Muscle of leg (tissue), 11 donors: ENCODE measurements around the gene TWNK. TPM values are rescaled to one million over a fixed set of nuclear protein-coding genes. Genes with fewer than 3 reads are reported as not detected.

Source experiments
- DNase-seq: peaks from one replicate; pipeline ENCODE4 v3.0.0; 2013
- H3K27ac ChIP-seq: one replicate; pipeline ENCODE4 v1.5.1; 2013; ENCODE audit warnings: mild to moderate bottlenecking, low read length, control low read depth
- H3K27me3 ChIP-seq: one replicate; pipeline ENCODE4 v1.6.1; 2013; ENCODE audit warnings: low read length; ENCODE audit not compliant: control insufficient read depth, insufficient read depth
- H3K36me3 ChIP-seq: one replicate; pipeline ENCODE4 v1.6.1; 2013; ENCODE audit warnings: low read length; ENCODE audit not compliant: control insufficient read depth, insufficient read depth
- H3K4me1 ChIP-seq: one replicate; pipeline ENCODE4 v1.6.1; 2013; ENCODE audit warnings: low read length; ENCODE audit not compliant: control insufficient read depth, insufficient read depth
- H3K4me3 ChIP-seq: one replicate; pipeline ENCODE4 v1.5.1; 2013; ENCODE audit warnings: low read length, control low read depth
- H3K9me3 ChIP-seq: replicated peaks from 2 replicates; pipeline ENCODE4 v1.6.1; 2013; ENCODE audit warnings: low read depth, low read length; ENCODE audit not compliant: control insufficient read depth
- WGBS: methylation state at CpG from one replicate; pipeline ENCODE4 v1.1.5; 2013; ENCODE audit warnings: missing lambda C conversion rate; ENCODE audit not compliant: insufficient coverage; 5-methylcytosine and 5-hydroxymethylcytosine counted together
- polyA plus RNA-seq, 8 donors: library from polyadenylated mRNA; unstranded; fragments of 120-200 nt; gene quantifications; one replicate each; pipeline versions ENCODE4 v1.2.1 to v1.2.3, GENCODE V29; 2013; ENCODE audit warnings: inconsistent platforms in 1 of 8, low replicate concordance in 1 of 8; ENCODE audit not compliant: insufficient read length in 8 of 8, insufficient read depth in 1 of 8
- total RNA-seq: library from RNA; stranded (reverse); fragments of 120-200 nt; gene quantifications from one replicate; pipeline ENCODE4 v1.2.4, GENCODE V29; 2013

Gene TWNK
- total and polyA plus RNA-seq, 9 donors, result 5.9 to 12.0 (median 9.6) TPM

GRCh38 chr10:101011517-101012423 is 24.4 kb downstream of the TWNK start:
- WGBS, result 62% methylated on average over 13 of the region's 22 CpGs
- Histone ChIP-seq H3K4me1 (peaks cover 48% of the 10 kb centered on the region), H3K27me3 (peaks cover 5% of the 10 kb centered on the region), H3K9me3 (no peaks in the 10 kb centered on the region), H3K27ac (no peak overlapping the region), H3K36me3 (peaks cover 9% of the 10 kb centered on the region), H3K4me3 (no peak overlapping the region)
- no peak for DNase-seq

DNA sequence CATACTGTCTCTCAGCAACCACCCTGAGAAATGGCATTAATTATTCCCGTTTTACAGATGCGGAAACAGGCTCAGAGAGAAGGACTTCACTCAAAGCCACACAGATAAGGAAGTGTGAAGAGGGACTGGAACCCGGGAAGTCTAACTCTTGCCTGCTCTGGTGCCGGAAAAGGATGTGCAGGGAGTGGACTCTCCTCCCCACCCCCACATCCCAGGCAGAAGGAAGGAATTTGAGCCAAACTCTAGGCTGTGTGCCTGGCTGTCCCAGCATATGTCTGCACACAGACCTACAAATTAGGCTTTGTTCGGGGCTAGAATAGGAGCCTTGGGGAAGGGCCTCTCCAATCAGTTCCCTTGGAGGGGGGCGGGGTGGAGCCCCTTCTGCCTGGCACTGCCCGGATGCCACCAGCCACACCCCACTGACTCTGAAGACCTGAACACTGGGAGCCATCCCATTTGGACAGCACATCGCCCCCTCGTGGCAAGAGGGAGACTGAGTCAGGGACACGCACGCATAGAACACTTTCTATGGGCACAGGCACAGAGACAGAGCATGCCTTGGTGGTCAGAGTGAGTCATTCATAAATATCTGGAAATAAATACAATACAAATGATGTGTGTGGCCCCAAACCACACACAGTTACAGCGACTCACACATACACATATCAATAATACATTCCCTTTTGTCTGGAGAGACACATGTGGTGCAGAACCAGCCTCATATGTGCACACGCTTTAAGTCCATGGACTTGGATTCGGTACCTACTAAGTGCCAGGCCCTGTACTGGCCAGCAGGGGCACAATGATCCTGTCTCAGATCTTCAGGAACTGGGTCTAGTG is 25.4 kb downstream of the TWNK start:
- DNase-seq, result peak; percentile 92
- Histone ChIP-seq H3K9me3 (no peaks in the 10 kb centered on the region), H3K27ac (no peak overlapping the region), H3K4me1 (peaks cover 39% of the 10 kb centered on the region), H3K27me3 (peaks cover 12% of the 10 kb centered on the region), H3K4me3 (no peak overlapping the region), H3K36me3 (no peaks in the 10 kb centered on the region)
- WGBS, result 13% methylated on average over 8 of the region's 14 CpGs

- H3K27ac ChIP-seq, result no peak overlapping the region
- peaks cover 18% of the 10 kb centered on the region for H3K27me3 ChIP-seq
- H3K4me3 ChIP-seq, result no peak overlapping the region
- WGBS, result 72% methylated on average over 9 of the region's 9 CpGs
- H3K4me1 ChIP-seq, result peaks cover 40% of the 10 kb centered on the region
- H3K36me3 ChIP-seq, result no peaks in the 10 kb centered on the region
- no peak for DNase-seq
- H3K9me3 ChIP-seq, result no peaks in the 10 kb centered on the region
Observed at GRCh38 chr10:101013365-101013825, 26.1 kb downstream of the TWNK start.

DNA sequence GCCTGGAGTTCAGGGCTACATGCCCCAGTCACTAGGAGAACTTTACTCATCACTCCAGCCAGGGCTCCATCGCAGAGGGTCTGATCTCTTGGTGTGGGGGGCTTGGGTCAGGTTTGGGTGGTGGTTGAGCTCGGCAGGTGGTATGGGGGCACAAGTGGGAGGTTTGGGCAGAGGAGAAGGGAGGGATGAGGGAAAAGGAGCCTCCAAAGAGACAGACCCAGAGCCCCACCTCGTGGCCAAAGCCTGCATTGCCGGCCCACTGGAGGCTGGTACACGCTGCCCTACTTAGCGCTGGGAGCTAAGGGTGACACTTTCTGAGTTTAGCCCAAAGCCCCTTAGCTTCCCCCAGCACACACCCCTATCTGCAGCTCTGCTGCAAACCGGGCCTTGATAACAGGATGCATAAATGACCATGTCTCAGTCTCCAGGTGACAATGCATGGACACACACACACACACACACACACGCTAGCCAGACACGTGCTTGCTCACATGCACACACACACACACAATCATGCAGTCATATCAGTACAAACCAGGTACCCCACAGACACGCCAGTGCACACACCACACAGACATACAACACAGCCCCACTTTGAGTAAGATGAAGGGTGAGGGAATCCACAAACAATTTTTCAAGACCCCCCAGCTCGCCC is 27.0 kb downstream of the TWNK start:
- no peak overlapping the region for H3K4me3 ChIP-seq
- no peaks in the 10 kb centered on the region for H3K9me3 ChIP-seq
- WGBS, result 0% methylated on average over 6 of the region's 11 CpGs
- no peak overlapping the region for H3K27ac ChIP-seq
- peaks cover 27% of the 10 kb centered on the region for H3K27me3 ChIP-seq
- peak; percentile 74 for DNase-seq
- H3K4me1 ChIP-seq, result peaks cover 41% of the 10 kb centered on the region
- H3K36me3 ChIP-seq, result no peaks in the 10 kb centered on the region

DNA sequence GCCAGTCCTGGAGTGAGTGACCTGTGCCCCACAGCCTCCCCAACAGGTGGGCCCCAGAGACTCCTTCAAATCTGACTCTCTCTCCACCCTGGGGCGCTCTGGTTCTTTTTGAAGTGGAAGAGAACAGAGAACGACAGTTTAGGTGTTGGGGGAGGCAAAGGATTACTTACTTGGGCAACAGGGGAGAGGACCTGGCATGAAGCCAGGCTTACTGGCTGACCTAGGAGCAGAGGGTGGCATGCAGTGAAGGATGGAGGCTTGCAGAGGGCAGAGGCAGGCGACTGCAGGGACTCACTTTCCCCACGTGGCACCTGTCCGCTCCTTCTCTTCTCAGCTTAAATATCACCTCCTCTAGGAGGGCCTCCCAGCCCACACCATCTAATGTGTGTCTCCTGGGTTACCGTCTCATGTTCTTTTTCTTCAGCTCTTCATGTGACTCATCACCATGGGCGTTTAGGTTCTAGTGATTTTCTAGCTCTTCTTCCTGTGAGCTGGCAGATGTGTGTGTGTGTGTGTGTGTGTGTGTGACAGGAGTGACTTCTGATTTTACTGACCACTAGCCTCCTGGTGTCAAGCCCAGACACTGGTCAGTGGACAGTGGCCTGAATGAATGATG is 27.7 kb downstream of the TWNK start:
- Histone ChIP-seq H3K27me3 (peaks cover 28% of the 10 kb centered on the region), H3K4me3 (no peak overlapping the region), H3K9me3 (no peaks in the 10 kb centered on the region), H3K36me3 (no peaks in the 10 kb centered on the region), H3K4me1 (peaks cover 41% of the 10 kb centered on the region), H3K27ac (no peak overlapping the region)
- WGBS, result no CpG with 5 or more reads among the region's 7 CpGs
- DNase-seq, result no peak

DNA sequence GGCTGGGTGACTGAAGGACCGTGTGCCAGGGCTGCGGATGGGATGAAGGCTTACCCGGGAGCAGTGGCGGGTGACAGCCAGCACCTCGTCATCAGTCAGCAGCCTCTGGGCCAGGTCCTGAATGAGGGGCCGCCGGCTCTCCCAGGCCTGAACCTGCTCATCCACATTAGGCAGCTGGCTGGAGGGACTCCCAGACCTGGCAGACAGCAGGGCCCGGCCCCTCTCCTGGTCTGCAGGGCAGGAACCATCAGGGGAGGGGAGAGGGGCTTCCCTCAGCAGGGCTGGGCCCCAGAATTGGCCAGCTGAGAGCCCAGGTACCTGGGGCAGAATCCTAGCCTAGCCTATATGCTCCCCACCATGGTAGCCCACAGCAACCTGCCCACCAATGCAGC is 28.2 kb downstream of the TWNK start:
- 76% methylated on average over 8 of the region's 8 CpGs for WGBS
- Histone ChIP-seq H3K9me3 (no peaks in the 10 kb centered on the region), H3K27me3 (peaks cover 28% of the 10 kb centered on the region), H3K4me3 (no peak overlapping the region), H3K4me1 (peaks cover 41% of the 10 kb centered on the region), H3K36me3 (no peaks in the 10 kb centered on the region), H3K27ac (no peak overlapping the region)
- DNase-seq, result no peak

GRCh38 chr10:101016814-101017213 is 29.5 kb downstream of the TWNK start:
- H3K9me3 ChIP-seq, result no peaks in the 10 kb centered on the region
- peaks cover 39% of the 10 kb centered on the region for H3K4me1 ChIP-seq
- WGBS, result 68% methylated on average over 2 of the region's 5 CpGs

GRCh38 chr10:101018118-101018599 is 30.8 kb downstream of the TWNK start:
- Histone ChIP-seq H3K4me3 (no peak overlapping the region), H3K9me3 (no peaks in the 10 kb centered on the region), H3K27me3 (peaks cover 28% of the 10 kb centered on the region), H3K4me1 (peaks cover 26% of the 10 kb centered on the region), H3K36me3 (no peaks in the 10 kb centered on the region), H3K27ac (peak overlapping the region; percentile 15)
- no peak for DNase-seq
- WGBS, result 22% methylated on average over 7 of the region's 20 CpGs

More at GRCh38 chr10:101016814-101017213, 29.5 kb downstream of the TWNK start:
- no peak overlapping the region for H3K4me3 ChIP-seq
- DNase-seq, result no peak
- H3K36me3 ChIP-seq, result no peaks in the 10 kb centered on the region
- H3K27me3 ChIP-seq, result peaks cover 28% of the 10 kb centered on the region
- H3K27ac ChIP-seq, result no peak overlapping the region

DNA sequence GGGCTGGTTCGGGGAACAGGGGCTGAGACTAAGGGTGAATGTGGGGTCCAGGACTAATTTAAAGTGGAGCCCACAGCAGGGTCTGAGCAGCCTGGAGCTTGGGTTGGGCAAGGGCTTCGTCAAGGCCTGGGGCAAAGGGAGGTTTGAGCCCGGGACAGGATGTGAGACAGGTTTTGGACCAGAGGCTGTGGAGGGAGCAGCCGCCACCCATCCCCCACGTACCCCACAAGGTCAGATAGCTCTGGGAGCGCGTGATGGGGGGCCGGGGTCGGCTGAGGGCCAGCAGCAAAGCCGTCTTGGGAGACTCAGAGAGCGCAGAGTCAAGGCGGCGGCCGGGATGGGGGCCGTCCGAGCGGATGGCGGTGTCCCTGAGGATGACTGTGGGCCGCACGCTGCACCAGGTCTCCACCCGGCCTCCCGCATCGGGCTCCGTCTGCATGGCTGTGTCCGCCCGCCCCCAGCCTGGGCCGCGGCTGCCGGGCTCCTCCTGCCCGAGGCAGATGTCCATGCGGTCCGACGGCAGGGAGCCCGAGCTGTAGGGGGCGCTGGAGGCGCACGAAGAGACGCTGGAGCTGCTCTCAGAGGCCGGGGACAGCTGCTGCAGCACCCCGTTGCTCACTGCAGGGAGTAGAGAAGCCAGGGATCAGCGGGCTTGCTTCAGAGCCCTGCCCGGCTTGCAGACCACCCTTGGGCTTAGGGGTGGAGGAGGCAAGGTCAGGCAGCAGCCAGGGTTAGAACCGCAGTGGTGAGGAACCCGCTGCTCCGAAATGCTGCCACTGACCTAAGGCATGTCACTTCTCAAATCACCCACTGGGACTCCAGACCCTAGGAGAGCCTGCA is 31.5 kb downstream of the TWNK start:
- Histone ChIP-seq H3K4me1 (peaks cover 21% of the 10 kb centered on the region), H3K36me3 (no peaks in the 10 kb centered on the region), H3K27me3 (peaks cover 28% of the 10 kb centered on the region), H3K4me3 (no peak overlapping the region), H3K27ac (peak overlapping the region; percentile 15), H3K9me3 (no peaks in the 10 kb centered on the region)
- DNase-seq, result peak; percentile 79
- 6% methylated on average over 41 of the region's 45 CpGs for WGBS
